Suppressor macrophage treated with lipopolysaccharide for 4 hours (primary cell): ENCODE measurements around the gene GALNT1.
A peak's percentile ranks its signal among the peaks of the same experiment; 100 is the strongest.

ENCODE experiments used
- DNase-seq: peaks from one replicate; pipeline ENCODE4 v3.0.0-alpha.2; 2020

The GALNT1 gene

GRCh38 chr18:35682281-35682867 lies 100.8 kb downstream of the GALNT1 start:
- no peak for DNase-seq

- no peak for DNase-seq
Observed at GRCh38 chr18:35683021-35683420, 101.5 kb downstream of the GALNT1 start.

GRCh38 chr18:35688757-35689156 lies 107.2 kb downstream of the GALNT1 start:
- DNase-seq = no peak

- DNase-seq = no peak
Observed at GRCh38 chr18:35689728-35690127, 108.2 kb downstream of the GALNT1 start.

- no peak for DNase-seq
Observed at GRCh38 chr18:35691625-35692024, 110.1 kb downstream of the GALNT1 start.

- DNase-seq = no peak
Observed at GRCh38 chr18:35692866-35693265, 111.3 kb downstream of the GALNT1 start.

- DNase-seq = peak; percentile 4
Observed at GRCh38 chr18:35693829-35694228, 112.3 kb downstream of the GALNT1 start.

- peak; percentile 47 for DNase-seq
Observed at GRCh38 chr18:35694808-35695207, 113.3 kb downstream of the GALNT1 start.

GRCh38 chr18:35695384-35695783 lies 113.8 kb downstream of the GALNT1 start:
- DNase-seq = no peak

GRCh38 chr18:35695803-35696202 lies 114.3 kb downstream of the GALNT1 start:
- no peak for DNase-seq

GRCh38 chr18:35696307-35696706 lies 114.8 kb downstream of the GALNT1 start:
- DNase-seq = no peak

- no peak for DNase-seq
Observed at GRCh38 chr18:35697869-35698268, 116.3 kb downstream of the GALNT1 start.

- no peak for DNase-seq
Observed at GRCh38 chr18:35703043-35703688, 121.6 kb downstream of the GALNT1 start.

GRCh38 chr18:35705988-35706387 lies 124.4 kb downstream of the GALNT1 start:
- no peak for DNase-seq

- DNase-seq = no peak
Observed at GRCh38 chr18:35707247-35707646, 125.7 kb downstream of the GALNT1 start.

- no peak for DNase-seq
Observed at GRCh38 chr18:35707674-35708073, 126.1 kb downstream of the GALNT1 start.

- no peak for DNase-seq
Observed at GRCh38 chr18:35710581-35710980, 129.0 kb downstream of the GALNT1 start.

GRCh38 chr18:35711227-35711626 lies 129.7 kb downstream of the GALNT1 start:
- no peak for DNase-seq

- no peak for DNase-seq
Observed at GRCh38 chr18:35713545-35713944, 132.0 kb downstream of the GALNT1 start.

GRCh38 chr18:35714539-35714938 lies 133.0 kb downstream of the GALNT1 start:
- DNase-seq = no peak

GRCh38 chr18:35715139-35715538 lies 133.6 kb downstream of the GALNT1 start:
- DNase-seq = no peak

GRCh38 chr18:35716169-35716831 lies 134.8 kb downstream of the GALNT1 start:
- no peak for DNase-seq

GRCh38 chr18:35717182-35717581 lies 135.6 kb downstream of the GALNT1 start:
- DNase-seq = no peak

- DNase-seq = no peak
Observed at GRCh38 chr18:35721431-35722081, 140.0 kb downstream of the GALNT1 start.
